GM12801 (cell line): ENCODE measurements around the gene TMEM150C.

Experiments used
- TF ChIP-seq, protein P1 (sequence below): IDR thresholded peaks from one replicate; pipeline ENCODE4 v1.5.1; 2011; ENCODE audit warnings: control low read depth; ENCODE audit not compliant: insufficient read length; ENCODE audit errors: extremely low read depth

TMEM150C gene

DNA sequence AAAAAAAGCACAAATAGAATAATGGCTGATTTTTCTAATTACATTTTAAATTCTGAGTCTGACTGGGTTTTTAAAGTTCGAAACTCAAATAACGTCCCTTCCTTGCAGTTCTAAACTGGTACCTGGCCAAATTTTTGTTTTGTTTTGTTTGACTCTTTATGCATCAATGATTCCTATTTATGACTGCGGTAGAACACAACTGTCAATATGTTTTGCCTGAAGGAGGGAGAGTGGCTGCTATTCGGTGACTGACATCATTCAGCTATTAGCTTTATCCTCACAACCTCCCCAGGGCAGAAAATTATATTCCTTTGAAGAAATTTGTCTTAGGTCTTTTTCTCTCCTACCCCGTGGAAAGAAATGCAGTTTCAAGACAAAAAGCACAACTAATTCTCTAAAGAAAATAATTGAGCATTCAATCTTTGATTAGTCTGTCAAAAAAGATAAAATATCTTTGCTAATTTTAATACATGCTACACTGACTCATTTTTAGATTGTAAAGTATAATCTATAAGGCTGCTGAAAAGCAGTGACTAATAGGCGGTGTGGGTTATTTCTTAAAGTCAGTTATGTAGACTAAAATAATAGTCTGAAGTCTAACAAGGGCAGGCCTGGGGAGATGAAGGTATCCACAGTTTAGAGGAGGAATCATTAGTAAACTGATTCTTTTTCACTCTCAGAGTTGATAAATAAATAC, 61.9 kb downstream of the TMEM150C start:
- TF ChIP-seq, protein P1, sequence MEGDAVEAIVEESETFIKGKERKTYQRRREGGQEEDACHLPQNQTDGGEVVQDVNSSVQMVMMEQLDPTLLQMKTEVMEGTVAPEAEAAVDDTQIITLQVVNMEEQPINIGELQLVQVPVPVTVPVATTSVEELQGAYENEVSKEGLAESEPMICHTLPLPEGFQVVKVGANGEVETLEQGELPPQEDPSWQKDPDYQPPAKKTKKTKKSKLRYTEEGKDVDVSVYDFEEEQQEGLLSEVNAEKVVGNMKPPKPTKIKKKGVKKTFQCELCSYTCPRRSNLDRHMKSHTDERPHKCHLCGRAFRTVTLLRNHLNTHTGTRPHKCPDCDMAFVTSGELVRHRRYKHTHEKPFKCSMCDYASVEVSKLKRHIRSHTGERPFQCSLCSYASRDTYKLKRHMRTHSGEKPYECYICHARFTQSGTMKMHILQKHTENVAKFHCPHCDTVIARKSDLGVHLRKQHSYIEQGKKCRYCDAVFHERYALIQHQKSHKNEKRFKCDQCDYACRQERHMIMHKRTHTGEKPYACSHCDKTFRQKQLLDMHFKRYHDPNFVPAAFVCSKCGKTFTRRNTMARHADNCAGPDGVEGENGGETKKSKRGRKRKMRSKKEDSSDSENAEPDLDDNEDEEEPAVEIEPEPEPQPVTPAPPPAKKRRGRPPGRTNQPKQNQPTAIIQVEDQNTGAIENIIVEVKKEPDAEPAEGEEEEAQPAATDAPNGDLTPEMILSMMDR, result no peak

DNA sequence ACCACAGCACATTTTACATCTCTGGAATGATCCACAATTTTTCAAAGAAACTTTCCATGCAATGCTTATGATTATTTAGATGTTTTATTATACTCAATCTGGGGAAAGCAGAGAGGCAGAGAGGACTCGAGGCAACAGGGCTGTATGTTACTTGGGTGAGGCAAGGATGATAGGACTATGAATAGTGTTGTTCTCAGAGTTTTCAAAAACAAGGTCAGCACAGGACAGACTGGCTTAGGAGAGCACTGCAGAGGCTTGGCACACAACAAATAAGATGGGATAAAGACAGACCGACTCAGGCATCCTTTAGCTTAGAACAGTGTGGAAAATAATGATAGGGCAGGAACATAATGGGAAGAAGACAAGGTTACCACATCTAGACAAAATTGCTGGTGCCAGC, 65.4 kb downstream of the TMEM150C start:
- TF ChIP-seq, protein P1, result no peak

DNA sequence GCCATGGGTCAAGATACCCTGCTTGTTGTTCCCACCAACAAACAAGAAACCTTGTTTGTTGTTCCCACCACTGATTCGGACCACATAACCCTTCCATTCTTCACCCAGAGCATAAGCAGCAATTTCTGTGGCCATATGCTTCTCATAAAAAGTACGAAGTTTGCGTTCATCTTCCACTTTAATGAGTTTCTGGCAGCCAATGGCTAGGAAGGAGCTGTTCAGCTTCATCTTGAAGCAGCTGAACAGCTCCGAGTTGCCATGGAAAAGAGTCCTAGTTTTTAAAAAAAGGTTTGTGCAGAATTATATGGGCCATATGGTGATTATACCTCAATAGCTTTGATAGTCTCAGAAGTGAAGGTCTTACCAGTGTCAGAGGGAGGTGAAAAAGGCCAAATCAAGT, 66.1 kb downstream of the TMEM150C start:
- TF ChIP-seq, protein P1, result no peak

DNA sequence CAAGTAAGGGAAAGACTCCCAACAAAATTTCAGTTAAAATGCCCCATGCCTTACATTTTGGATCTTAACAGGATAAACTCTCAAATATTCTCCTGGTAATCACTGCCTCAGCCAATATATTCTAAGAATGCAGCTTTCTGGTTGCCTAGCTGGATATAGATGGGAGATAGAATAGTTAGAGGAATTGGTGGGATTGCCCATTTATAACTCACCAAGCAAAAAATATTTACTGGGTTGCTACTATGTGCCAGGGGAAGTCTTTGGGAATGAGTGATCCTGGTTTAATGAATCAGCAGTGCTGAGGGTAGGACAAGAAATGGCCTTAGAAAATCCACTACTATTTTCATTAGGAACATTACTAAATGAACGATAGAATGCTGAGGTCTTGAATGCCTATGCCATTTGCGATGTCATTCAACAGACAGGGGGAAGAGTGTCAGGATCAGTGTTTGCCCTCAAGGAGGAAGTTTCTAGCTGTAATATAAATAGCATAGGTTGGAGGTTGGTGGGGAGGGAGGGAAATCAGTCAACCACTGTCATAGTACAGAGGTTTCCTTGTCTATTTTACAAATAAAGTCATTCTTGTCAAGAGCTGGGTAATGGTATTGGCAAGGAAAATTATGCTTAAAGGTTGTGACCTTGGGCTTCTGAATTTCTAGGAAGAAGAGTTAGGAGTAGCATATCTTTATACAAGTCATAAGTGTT, 67.9 kb downstream of the TMEM150C start:
- TF ChIP-seq, protein P1, result no peak

DNA sequence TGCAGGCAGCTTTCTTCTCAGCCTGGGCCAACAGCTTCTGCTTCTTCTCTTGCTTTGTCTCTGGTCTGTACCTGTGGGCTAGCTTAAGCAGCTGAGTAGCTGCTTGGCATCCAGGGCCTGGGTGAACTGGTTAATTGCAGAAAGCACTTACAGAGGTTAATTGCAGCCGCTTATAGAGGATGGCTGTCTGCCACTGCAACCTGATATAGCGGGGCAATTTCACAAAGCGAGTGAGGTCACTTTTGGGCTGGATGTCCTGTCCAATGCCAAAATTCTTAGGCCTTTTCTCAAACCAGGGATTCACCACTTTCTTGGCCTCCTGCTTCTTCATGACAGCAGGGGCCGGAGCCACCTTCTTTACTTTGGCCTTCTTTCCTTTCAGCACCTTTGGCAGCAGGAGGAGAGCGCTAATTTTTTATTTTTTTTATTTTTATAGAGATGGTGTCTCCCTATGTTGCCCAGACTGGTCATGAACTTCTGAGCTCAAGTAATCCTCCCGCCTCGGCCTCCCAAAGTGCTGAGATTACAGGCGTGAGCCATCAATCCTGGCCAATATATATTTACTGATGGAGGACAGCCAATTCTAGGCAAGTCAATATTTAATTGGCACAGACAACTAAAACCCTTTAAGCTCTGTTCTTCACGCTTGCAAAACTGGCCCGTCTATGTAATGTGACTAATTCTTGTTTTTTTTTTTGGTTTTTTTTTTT, 70.4 kb downstream of the TMEM150C start:
- TF ChIP-seq, protein P1, result no peak

DNA sequence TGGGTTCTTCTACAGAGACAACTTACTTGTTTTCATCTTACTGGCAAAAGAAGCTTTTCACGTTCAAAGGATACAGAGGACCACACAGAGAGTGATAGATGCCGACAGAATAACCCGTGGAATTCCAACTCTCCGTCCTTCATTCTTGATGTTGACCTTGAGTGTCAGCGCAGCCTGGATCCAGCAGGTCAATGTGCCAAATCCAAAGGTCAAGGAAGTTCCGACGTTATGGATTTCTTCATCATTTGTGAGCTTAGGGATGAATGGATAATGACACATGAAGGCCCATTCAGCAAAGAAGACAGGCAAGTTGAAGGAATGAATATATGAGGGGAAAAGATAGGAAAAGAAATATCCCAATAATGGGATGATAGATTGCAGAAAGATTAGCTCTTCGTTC, 71.8 kb downstream of the TMEM150C start:
- TF ChIP-seq, protein P1, result no peak

DNA sequence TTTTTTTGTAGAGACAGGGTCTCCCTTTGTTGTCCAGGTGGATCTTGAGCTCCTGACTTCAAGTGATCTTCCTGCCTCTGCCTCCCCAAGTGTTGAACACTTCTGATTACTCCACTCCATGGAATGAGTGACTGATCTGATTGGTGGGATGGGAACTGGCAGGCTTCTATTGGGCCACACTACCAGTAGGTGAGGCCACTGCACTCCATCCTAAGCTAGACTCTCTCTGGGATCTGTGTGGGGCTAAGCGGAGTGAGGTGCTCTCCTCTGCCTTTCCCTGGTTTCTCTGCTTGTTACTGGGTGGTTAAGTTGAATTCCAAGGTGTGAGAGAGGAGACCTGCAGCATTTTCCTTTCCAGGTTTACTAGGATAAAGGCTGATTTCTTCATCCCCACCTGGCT, 72.7 kb downstream of the TMEM150C start:
- TF ChIP-seq, protein P1, result no peak
